ENCODE measurements around the gene LSS.
"Not testable (repeated sequence)": the region's sequence is repeated elsewhere in the genome, so short reads cannot be mapped to it uniquely, and the experiment has no call there.

Gene LSS

DNA sequence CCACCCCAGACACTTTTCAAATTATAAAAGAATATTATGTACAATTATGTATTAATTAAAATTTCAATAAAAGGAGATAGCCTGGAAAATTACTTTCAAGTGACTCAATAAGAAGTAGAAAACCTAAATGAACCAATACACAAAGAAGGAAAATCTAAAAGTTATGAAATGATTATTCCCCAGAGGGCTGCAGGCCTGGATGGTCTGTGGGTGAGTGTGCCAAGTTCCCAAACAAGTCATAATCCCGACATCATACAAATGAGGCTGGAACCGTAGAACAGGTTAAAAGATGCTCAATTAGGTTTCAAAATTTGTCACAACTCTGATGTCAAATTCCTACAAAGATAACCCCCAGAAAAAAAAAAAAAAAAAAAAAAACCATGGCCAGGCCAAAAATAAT, 57.0 kb downstream of the LSS start:
- Histone ChIP-seq H3K4me1 (ENCODE audit: insufficient read depth, low read length) (no peaks in the 10 kb centered on the region), H3K9me3 (ENCODE audit: insufficient read depth, low read depth, low read length) (no peaks in the 10 kb centered on the region), H3K27ac (ENCODE audit: low read depth, low read length) (no peak overlapping the region), H3K36me3 (ENCODE audit: insufficient read depth, low read length) (peaks cover 13% of the 10 kb centered on the region; the same call in 1 of the 2 replicates), H3K27me3 (ENCODE audit: insufficient read depth, low read length) (no peaks in the 10 kb centered on the region), H3K9ac (ENCODE audit: low read depth, low read length) (no peak overlapping the region), H3K4me3 (ENCODE audit: low read length) (no peak overlapping the region)
- WGBS: 97% methylated on average over 2 of the region's 2 CpGs

- not testable (repeated sequence) for H3K27ac ChIP-seq (ENCODE audit: low read depth, low read length); H3K4me3 ChIP-seq (ENCODE audit: low read length); H3K9me3 ChIP-seq (ENCODE audit: insufficient read depth, low read depth, low read length); H3K4me1 ChIP-seq (ENCODE audit: insufficient read depth, low read length); H3K27me3 ChIP-seq (ENCODE audit: insufficient read depth, low read length); H3K9ac ChIP-seq (ENCODE audit: low read depth, low read length)
- peaks cover 13% of the 10 kb centered on the region; the same call in 1 of the 2 replicates for H3K36me3 ChIP-seq (ENCODE audit: insufficient read depth, low read length)
- WGBS: 91% methylated on average over 1 of the region's 1 CpG
These were observed 58.0 kb downstream of the LSS start for GRCh38 chr21:46170436-46171193.

DNA sequence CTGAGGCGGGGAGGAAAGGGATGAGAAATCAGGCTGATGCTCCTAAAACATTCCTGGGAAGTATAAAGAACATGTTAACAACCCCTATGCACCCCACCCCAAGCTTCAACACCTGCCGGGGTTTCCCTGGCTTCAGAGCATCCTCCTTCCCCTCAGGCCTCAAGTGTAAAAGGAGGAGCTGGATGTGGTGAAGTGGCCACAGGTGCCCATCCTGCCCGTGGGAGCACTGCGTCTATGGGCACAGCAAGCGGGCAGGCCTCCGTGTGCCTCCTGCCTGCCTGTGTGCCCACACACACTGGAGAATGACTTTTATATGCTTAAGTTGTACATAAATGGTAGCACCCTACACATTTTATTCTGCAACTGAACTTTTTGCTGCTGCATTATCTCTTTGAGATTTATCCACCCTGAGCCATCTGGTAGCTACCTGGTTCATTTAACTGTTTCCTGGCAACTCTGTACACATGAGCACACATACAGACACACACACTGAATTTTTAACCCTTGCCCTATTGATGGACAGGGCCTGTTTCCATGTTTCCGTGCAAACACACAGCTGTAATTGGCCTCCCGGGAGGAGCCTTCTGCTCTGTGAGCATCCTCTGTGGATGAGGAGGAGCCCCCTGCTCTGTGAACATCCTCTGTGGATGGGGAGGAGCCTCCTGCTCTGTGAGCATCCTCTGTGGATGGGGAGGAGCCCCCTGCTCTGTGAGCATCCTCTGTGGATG, 59.8 kb downstream of the LSS start:
- Histone ChIP-seq H3K9me3 (ENCODE audit: insufficient read depth, low read depth, low read length) (no peaks in the 10 kb centered on the region), H3K4me3 (ENCODE audit: low read length) (no peak overlapping the region), H3K27me3 (ENCODE audit: insufficient read depth, low read length) (no peaks in the 10 kb centered on the region), H3K27ac (ENCODE audit: low read depth, low read length) (no peak overlapping the region), H3K36me3 (ENCODE audit: insufficient read depth, low read length) (peaks cover 13% of the 10 kb centered on the region; the same call in 1 of the 2 replicates), H3K9ac (ENCODE audit: low read depth, low read length) (no peak overlapping the region), H3K4me1 (ENCODE audit: insufficient read depth, low read length) (no peaks in the 10 kb centered on the region)
- 94% methylated on average over 8 of the region's 8 CpGs for WGBS

GRCh38 chr21:46168238-46168637, 60.3 kb downstream of the LSS start:
- peaks cover 17% of the 10 kb centered on the region; the same call in 1 of the 2 replicates for H3K36me3 ChIP-seq (ENCODE audit: insufficient read depth, low read length)
- no peaks in the 10 kb centered on the region for H3K27me3 ChIP-seq (ENCODE audit: insufficient read depth, low read length)
- H3K9me3 ChIP-seq (ENCODE audit: insufficient read depth, low read depth, low read length): no peaks in the 10 kb centered on the region
- no peak overlapping the region for H3K27ac ChIP-seq (ENCODE audit: low read depth, low read length)
- no peak overlapping the region for H3K9ac ChIP-seq (ENCODE audit: low read depth, low read length)
- no peak overlapping the region for H3K4me3 ChIP-seq (ENCODE audit: low read length)
- WGBS: 93% methylated on average over 14 of the region's 14 CpGs
- H3K4me1 ChIP-seq (ENCODE audit: insufficient read depth, low read length): no peaks in the 10 kb centered on the region

DNA sequence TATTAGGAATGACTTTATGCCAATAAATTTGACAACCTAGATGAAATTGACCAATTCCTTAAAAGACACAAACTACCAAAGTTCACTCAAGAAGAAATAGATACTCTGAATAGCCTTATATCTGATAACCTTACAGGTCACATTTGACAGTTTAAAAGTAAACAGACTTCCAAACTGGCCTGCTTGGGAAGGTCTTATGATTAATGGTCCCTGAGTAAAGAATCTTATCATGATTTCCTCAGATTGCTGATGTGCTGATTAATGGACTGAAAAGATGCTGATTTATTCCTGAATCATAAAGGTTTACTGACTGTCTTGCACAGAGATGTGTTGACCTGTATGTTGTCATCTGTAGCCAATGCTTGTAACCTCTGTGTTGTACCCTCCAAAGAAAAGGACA, 63.5 kb downstream of the LSS start:
- Histone ChIP-seq H3K27ac (ENCODE audit: low read depth, low read length) (no peak overlapping the region), H3K4me1 (ENCODE audit: insufficient read depth, low read length) (no peaks in the 10 kb centered on the region), H3K27me3 (ENCODE audit: insufficient read depth, low read length) (no peaks in the 10 kb centered on the region), H3K9me3 (ENCODE audit: insufficient read depth, low read depth, low read length) (peaks cover 4% of the 10 kb centered on the region; the same call in 1 of the 2 replicates), H3K4me3 (ENCODE audit: low read length) (no peak overlapping the region), H3K9ac (ENCODE audit: low read depth, low read length) (no peak overlapping the region), H3K36me3 (ENCODE audit: insufficient read depth, low read length) (peaks cover 27% of the 10 kb centered on the region)

DNA sequence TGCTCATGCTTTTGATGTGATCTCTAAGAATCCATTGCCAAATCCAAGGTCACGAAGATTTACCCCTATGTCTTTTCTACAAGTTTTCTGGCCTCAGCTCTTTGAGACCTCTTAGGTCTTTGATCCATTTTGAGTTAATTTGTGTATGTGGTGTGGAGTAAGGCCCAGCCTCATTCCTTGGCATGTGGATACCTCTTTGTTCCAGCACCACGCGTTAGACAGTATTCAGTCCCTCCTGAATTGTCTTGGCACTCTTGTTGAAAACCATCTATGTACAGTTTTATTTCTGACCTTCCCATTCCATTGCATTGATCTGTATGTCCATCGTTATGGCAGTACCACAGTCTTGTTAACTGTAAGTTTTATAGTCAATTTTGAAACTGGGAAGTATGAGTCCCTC, 65.2 kb downstream of the LSS start:
- peaks cover 27% of the 10 kb centered on the region for H3K36me3 ChIP-seq (ENCODE audit: insufficient read depth, low read length)
- no peak overlapping the region for H3K9ac ChIP-seq (ENCODE audit: low read depth, low read length)
- peaks cover 4% of the 10 kb centered on the region; the same call in 1 of the 2 replicates for H3K9me3 ChIP-seq (ENCODE audit: insufficient read depth, low read depth, low read length)
- H3K27me3 ChIP-seq (ENCODE audit: insufficient read depth, low read length): no peaks in the 10 kb centered on the region
- H3K4me3 ChIP-seq (ENCODE audit: low read length): no peak overlapping the region
- H3K27ac ChIP-seq (ENCODE audit: low read depth, low read length): no peak overlapping the region
- no peaks in the 10 kb centered on the region for H3K4me1 ChIP-seq (ENCODE audit: insufficient read depth, low read length)
- 95% methylated on average over 4 of the region's 4 CpGs for WGBS

DNA sequence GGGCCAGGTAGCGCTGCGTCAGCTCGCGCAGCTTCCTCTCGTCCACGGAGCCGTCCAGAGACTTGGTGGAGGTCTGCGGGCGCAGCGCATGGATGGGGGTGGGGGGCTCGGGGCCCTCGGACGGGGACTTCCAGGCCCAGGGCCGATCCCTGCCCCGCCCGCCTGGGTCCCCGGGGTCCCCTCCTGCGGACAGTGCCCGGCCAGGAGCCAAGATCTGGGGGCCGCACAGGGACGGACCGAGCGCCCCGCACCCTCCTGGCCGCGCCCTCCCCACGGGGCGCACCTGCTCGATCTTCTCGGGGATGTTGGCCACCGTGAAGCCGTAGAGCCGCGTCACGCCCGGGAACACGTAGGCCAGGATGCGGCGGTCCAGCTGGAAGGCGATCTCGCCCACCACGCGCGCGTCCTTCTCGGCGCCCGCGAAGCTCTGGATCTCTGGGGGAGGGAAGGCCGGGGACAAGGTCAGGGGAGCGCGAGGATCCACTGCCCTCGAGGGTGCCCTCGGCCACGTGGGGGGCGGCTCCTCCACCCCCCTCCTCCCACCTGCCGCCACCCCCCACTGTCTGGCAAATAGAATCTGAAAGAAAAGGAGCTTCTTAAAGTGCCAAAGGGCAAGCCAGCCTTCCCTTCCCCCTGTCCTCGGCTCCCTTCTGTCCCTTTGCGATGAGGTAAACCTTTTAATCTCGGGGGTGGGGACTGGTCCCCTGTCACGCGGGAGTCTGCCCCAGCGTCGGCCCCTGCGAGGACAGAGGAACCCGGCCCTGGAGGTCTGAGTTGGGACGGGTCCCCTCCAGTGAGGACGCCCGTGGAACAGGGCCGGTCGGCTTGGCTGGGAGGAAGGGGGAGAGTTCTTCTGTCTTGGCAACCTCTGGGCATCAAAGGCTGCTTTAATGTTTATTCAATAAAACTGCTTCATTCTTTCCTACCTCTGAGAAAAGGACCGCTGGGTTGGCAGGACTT, 66.7 kb downstream of the LSS start:
- Histone ChIP-seq H3K9ac (ENCODE audit: low read depth, low read length) (no peak overlapping the region), H3K9me3 (ENCODE audit: insufficient read depth, low read depth, low read length) (peaks cover 4% of the 10 kb centered on the region; the same call in 1 of the 2 replicates), H3K27ac (ENCODE audit: low read depth, low read length) (no peak overlapping the region), H3K36me3 (ENCODE audit: insufficient read depth, low read length) (peaks cover 14% of the 10 kb centered on the region), H3K27me3 (ENCODE audit: insufficient read depth, low read length) (no peaks in the 10 kb centered on the region), H3K4me1 (ENCODE audit: insufficient read depth, low read length) (no peaks in the 10 kb centered on the region), H3K4me3 (ENCODE audit: low read length) (no peak overlapping the region)
- WGBS: 94% methylated on average over 71 of the region's 72 CpGs

GRCh38 chr21:46160907-46161632, 67.5 kb downstream of the LSS start:
- H3K9ac ChIP-seq (ENCODE audit: low read depth, low read length): no peak overlapping the region
- no peak overlapping the region for H3K27ac ChIP-seq (ENCODE audit: low read depth, low read length)
- peaks cover 4% of the 10 kb centered on the region; the same call in 1 of the 2 replicates for H3K9me3 ChIP-seq (ENCODE audit: insufficient read depth, low read depth, low read length)
- peaks cover 14% of the 10 kb centered on the region for H3K36me3 ChIP-seq (ENCODE audit: insufficient read depth, low read length)
- no peaks in the 10 kb centered on the region for H3K27me3 ChIP-seq (ENCODE audit: insufficient read depth, low read length)
- H3K4me3 ChIP-seq (ENCODE audit: low read length): no peak overlapping the region
- WGBS: 97% methylated on average over 65 of the region's 72 CpGs
- no peaks in the 10 kb centered on the region for H3K4me1 ChIP-seq (ENCODE audit: insufficient read depth, low read length)

GRCh38 chr21:46160657-46160906, 68.0 kb downstream of the LSS start:
- Histone ChIP-seq H3K36me3 (ENCODE audit: insufficient read depth, low read length) (peaks cover 14% of the 10 kb centered on the region), H3K4me3 (ENCODE audit: low read length) (no peak overlapping the region), H3K9ac (ENCODE audit: low read depth, low read length) (no peak overlapping the region), H3K27me3 (ENCODE audit: insufficient read depth, low read length) (no peaks in the 10 kb centered on the region), H3K9me3 (ENCODE audit: insufficient read depth, low read depth, low read length) (peaks cover 4% of the 10 kb centered on the region; the same call in 1 of the 2 replicates), H3K27ac (ENCODE audit: low read depth, low read length) (no peak overlapping the region), H3K4me1 (ENCODE audit: insufficient read depth, low read length) (no peaks in the 10 kb centered on the region)
- 93% methylated on average over 22 of the region's 22 CpGs for WGBS

DNA sequence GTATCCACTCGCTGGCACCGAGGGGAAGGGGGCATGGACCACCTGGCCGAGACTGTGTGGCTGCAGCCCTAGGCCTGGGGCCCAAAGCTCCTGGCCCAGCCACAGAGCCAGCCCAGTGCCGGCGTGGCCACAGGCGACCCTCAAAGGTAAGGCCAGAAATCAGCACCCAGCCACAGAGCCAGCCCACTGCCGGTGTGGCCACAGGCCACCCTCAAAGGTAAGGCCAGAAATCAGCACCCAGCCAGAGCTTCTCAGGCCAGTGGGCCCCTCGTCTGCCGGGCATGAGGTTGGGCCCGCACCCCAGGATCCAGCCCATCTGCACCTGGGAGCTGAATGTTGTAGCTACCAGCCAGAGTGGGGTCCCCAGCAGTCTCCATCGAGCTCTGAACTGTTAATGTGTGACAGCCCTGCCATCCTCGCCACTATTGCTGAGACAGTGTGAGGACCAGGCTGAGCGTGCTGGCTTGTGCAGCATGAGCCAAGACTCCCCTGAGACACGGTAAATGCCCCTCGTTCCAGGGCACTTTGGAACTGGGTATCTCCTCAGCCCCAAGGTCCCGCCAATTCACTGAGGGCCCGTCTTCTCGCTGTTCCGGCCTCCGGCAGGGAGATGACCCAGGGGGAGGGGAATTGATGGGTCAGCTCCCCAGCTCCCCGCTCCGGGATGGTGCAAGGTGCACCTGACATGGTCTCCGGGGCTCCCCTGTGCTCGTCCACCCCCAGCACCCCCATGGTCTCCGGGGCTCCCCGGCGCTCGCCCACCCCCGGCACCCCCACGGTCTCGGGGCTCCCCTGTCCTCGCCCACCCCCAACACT, 68.5 kb downstream of the LSS start:
- no peaks in the 10 kb centered on the region for H3K4me1 ChIP-seq (ENCODE audit: insufficient read depth, low read length)
- 96% methylated on average over 32 of the region's 32 CpGs for WGBS
- H3K27ac ChIP-seq (ENCODE audit: low read depth, low read length): no peak overlapping the region
- peaks cover 14% of the 10 kb centered on the region for H3K36me3 ChIP-seq (ENCODE audit: insufficient read depth, low read length)
- no peak overlapping the region for H3K9ac ChIP-seq (ENCODE audit: low read depth, low read length)
- no peaks in the 10 kb centered on the region for H3K27me3 ChIP-seq (ENCODE audit: insufficient read depth, low read length)
- no peak overlapping the region for H3K4me3 ChIP-seq (ENCODE audit: low read length)
- peaks cover 4% of the 10 kb centered on the region; the same call in 1 of the 2 replicates for H3K9me3 ChIP-seq (ENCODE audit: insufficient read depth, low read depth, low read length)

All from HUES64 (cell line).